ES-I3 (cell line): ENCODE results near the gene NDUFB6.
"Not testable (repeated sequence)": the region's sequence is repeated elsewhere in the genome, so short reads cannot be mapped to it uniquely, and the experiment has no call there.

Experiments
- H3K36me3 ChIP-seq: 2 replicates; pipeline ENCODE4 v1.6.1; 2013; ENCODE audit warnings: mild to moderate bottlenecking, low read length, control low read depth, moderate library complexity; ENCODE audit not compliant: insufficient read depth
- H3K4me1 ChIP-seq: 2 replicates; pipeline ENCODE4 v1.6.1; 2013; ENCODE audit warnings: mild to moderate bottlenecking, control low read depth, low read length; ENCODE audit not compliant: insufficient read depth
- H3K9ac ChIP-seq: 2 replicates; pipeline ENCODE4 v1.6.1; 2013; ENCODE audit warnings: low read depth, mild to moderate bottlenecking, low read length, moderate library complexity
- H3K9me3 ChIP-seq: 2 replicates; pipeline ENCODE4 v1.6.1; 2013; ENCODE audit warnings: mild to moderate bottlenecking, low read length, moderate library complexity; ENCODE audit not compliant: control insufficient read depth, insufficient read depth

Gene NDUFB6

DNA sequence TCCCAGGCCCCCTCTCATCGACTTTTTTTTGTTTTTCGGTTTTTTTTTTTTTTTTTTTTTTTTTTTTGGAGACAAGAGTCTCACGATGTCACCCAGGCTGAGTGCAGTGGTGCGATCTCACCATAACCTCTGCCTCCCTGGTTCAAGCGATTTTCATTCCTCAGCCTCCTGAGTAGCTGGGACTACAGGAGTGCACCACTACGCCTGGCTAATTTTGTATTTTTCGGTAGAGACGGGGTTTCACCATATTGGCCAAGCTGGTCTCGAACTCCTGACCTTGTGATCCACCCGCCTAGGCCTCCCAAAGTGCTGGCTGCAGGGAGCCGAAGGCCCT, 48.4 kb downstream of the NDUFB6 start:
- not testable (repeated sequence) for H3K4me1 ChIP-seq, H3K36me3 ChIP-seq, H3K9me3 ChIP-seq
- H3K9ac ChIP-seq: peak overlapping the region; percentile 80; the same call in 1 of the 2 replicates

DNA sequence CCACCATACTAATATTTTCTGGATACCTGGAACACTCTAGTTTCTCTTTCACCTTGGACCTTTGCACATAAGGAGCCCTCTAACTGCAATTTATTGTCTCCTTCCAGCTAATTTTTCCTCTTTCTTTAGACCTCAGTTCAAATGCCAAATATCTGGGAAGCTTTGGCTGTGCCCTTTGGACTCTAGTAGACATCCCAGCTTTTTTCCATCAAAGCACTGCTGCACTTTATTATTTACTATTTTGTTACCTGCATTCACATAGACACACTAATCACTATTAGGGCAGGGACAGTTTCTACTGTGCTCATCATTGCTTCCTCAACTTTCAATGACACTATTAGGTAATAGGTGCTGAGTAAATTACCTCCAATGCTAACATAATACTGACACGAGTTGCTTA, 49.0 kb downstream of the NDUFB6 start:
- H3K4me1 ChIP-seq: no peaks in the 10 kb centered on the region
- no peak overlapping the region for H3K9ac ChIP-seq
- peaks cover 10% of the 10 kb centered on the region; the same call in 1 of the 2 replicates for H3K9me3 ChIP-seq
- no peaks in the 10 kb centered on the region; the same call in 1 of the 2 replicates for H3K36me3 ChIP-seq

DNA sequence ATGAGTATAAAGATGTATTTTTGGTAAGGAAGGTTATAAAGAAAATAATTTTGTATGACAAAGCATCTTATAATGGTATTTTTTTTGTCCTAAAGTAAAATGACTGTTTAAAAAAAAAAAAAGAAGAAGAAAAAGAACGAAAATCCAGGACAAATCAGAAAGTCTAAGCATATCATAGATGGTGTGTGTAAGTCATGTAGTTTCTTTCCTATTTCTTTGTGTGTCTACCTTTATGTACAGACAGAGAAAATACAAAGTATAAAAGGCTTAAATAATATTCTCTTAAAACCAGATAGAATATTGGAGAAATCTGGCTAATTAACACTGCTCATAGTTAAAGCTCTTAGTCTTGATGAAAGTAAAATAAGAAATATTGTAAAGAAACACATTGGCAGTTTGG, 54.7 kb downstream of the NDUFB6 start:
- Histone ChIP-seq H3K4me1 (no peaks in the 10 kb centered on the region), H3K9me3 (peaks cover 16% of the 10 kb centered on the region; the same call in 1 of the 2 replicates), H3K36me3 (no peaks in the 10 kb centered on the region; the same call in 1 of the 2 replicates), H3K9ac (no peak overlapping the region)

DNA sequence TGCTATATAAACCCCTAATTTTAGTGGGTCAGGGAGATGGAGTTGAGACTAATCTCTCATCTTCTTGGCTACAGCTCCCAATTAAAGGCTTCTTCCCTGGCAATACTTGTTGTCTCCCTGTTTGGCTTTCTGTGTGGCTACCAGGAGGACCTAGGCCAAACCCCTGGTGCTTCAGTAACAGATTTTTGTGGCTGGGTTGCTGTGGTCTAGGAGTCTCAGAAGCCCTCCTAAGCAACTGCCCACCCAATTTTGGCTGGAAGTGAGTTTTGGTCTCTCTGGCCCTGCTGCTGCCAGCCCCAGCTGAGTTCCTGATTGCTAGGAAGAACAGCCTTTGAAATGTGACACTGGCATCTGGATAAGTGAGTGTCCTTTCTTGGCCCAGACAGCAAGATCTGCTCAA, 56.7 kb downstream of the NDUFB6 start:
- Histone ChIP-seq H3K9ac (no peak overlapping the region), H3K4me1 (no peaks in the 10 kb centered on the region), H3K36me3 (no peaks in the 10 kb centered on the region; the same call in 1 of the 2 replicates), H3K9me3 (peaks cover 9% of the 10 kb centered on the region; the same call in 1 of the 2 replicates)

DNA sequence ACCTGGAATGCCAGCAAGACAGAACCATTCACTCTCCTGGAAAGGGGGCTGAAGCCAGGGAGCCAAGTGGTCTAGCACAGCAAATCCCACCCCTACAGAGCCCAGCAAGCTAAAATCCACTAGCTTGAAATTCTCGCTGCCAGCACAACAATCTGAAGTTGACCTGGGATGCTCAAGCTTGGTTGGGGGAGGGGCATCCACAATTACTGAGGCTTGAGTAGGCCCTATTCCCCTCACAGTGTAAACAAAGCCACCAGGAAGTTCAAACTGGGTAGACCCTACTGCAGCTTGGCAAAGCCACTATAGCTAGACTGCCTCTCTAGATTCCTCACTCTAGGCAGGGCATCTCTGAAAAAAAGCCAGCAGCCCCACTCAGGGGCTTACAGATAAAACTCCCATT, 64.2 kb downstream of the NDUFB6 start:
- Histone ChIP-seq H3K4me1 (no peaks in the 10 kb centered on the region), H3K9ac (no peak overlapping the region), H3K9me3 (no peaks in the 10 kb centered on the region), H3K36me3 (no peaks in the 10 kb centered on the region)

DNA sequence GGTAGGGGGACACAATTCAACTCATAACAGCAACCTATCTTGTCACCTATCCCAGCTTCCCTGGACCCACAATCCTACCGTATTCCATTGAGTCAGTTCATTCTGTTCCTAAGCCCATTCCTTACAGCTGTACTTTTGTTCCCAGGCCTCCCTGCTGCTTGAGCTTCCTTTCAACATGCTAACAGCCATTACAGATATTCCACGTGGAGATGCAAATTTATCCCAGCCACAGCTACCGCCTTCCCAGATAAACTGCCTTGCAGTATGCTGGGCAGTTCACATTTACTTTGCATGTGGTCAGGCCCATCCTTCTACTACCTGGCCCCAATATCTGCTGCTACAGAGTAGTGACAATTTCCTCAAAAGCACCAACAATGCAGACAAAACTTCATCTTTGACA, 70.0 kb downstream of the NDUFB6 start:
- Histone ChIP-seq H3K9ac (no peak overlapping the region), H3K4me1 (no peaks in the 10 kb centered on the region)

More for the DNA sequence above, 70.0 kb downstream of the NDUFB6 start:
- H3K36me3 ChIP-seq: no peaks in the 10 kb centered on the region; the same call in 1 of the 2 replicates
- H3K9me3 ChIP-seq: no peaks in the 10 kb centered on the region
